Cardiac fibroblast (primary cell): Measurements from ENCODE around the gene POMT2.
"Not testable (repeated sequence)": the region's sequence is repeated elsewhere in the genome, so short reads cannot be mapped to it uniquely, and the experiment has no call there.

Experiments used
- DNase-seq, 2 donors: peaks; one replicate each; pipeline versions ENCODE4 v3.0.0 to v3.0.0-alpha.2; 2010; ENCODE audit warnings: low read depth in 2 of 2
- H3K4me3 ChIP-seq, 2 donors: replicated peaks in 1 of 2; 1 replicate in 1 of 2; 2 replicates in 1 of 2; pipeline ENCODE4 v1.5.1; 2011; ENCODE audit warnings: low read depth in 2 of 2, low read length in 2 of 2, mild to moderate bottlenecking in 2 of 2, moderate library complexity in 1 of 2
- CTCF ChIP-seq: IDR thresholded peaks from one replicate; pipeline ENCODE4 v1.5.1; 2011; ENCODE audit warnings: low read depth, mild to moderate bottlenecking, low read length, inconsistent platforms

POMT2 gene

GRCh38 chr14:77324816-77325745 is 4.4 kb upstream of the POMT2 start:
- TF ChIP-seq CTCF = no peak
- H3K4me3 ChIP-seq = no peak overlapping the region
- no peak for DNase-seq

GRCh38 chr14:77324289-77324688 is 3.6 kb upstream of the POMT2 start:
- DNase-seq = no peak
- no peak overlapping the region for H3K4me3 ChIP-seq

GRCh38 chr14:77323571-77323970 is 2.9 kb upstream of the POMT2 start:
- H3K4me3 ChIP-seq = no peak overlapping the region
- no peak for DNase-seq
- no peak for TF ChIP-seq CTCF

More at GRCh38 chr14:77324289-77324688, 3.6 kb upstream of the POMT2 start:
- no peak for TF ChIP-seq CTCF

- TF ChIP-seq CTCF = no peak
- no peak overlapping the region for H3K4me3 ChIP-seq
- DNase-seq = no peak
These were observed 2.3 kb upstream of the POMT2 start for GRCh38 chr14:77322951-77323350.

GRCh38 chr14:77322250-77322902 is 1.7 kb upstream of the POMT2 start:
- TF ChIP-seq CTCF = no peak
- DNase-seq = no peak
- peak overlapping the region; percentile 75 to 96 for H3K4me3 ChIP-seq

- TF ChIP-seq CTCF = no peak
- no peak for DNase-seq
- peak overlapping the region in 1 of 2 donors; percentile 7 for H3K4me3 ChIP-seq
These were observed 1.3 kb downstream of the POMT2 start for GRCh38 chr14:77319422-77319821.

- H3K4me3 ChIP-seq, DNase-seq: not testable (repeated sequence)
These were observed 1.9 kb downstream of the POMT2 start for GRCh38 chr14:77318756-77319155.
